GM23338 (cell line): ENCODE measurements around the gene SYT7.

Experiments
- CREB1 ChIP-seq: fragments of 250-450 bp; sonication (Bioruptor Pico); IDR thresholded peaks from 2 replicates; pipeline ENCODE4 v1.5.0; 2020; ENCODE audit warnings: low read depth, mild to moderate bottlenecking, moderate library complexity
- EZH2 ChIP-seq: fragments of 200-600 bp; sonication (generic); IDR thresholded peaks from one replicate; pipeline ENCODE4 v1.8.0; 2017; ENCODE audit warnings: antibody characterized with exemption, mild to moderate bottlenecking, low read depth; ENCODE audit not compliant: unreplicated experiment
- EZH2phosphoT487 ChIP-seq: fragments of 200-600 bp; sonication (generic); IDR thresholded peaks from one replicate; pipeline ENCODE4 v1.8.1; 2018; ENCODE audit warnings: antibody characterized with exemption; ENCODE audit not compliant: unreplicated experiment
- NANOG ChIP-seq: IDR thresholded peaks from 2 replicates; pipeline ENCODE4 v1.6.1; 2016; ENCODE audit warnings: antibody characterized with exemption, borderline replicate concordance
- POLR2AphosphoS5 ChIP-seq: IDR thresholded peaks from 2 replicates; pipeline ENCODE4 v1.6.1; 2016; ENCODE audit warnings: antibody characterized with exemption, low read depth
- STAT1 ChIP-seq: IDR thresholded peaks from one replicate; pipeline ENCODE4 v1.6.1; 2016; ENCODE audit warnings: antibody characterized with exemption; ENCODE audit not compliant: unreplicated experiment
- ZNF331 ChIP-seq: fragments of 250-450 bp; sonication (Bioruptor Pico); IDR thresholded peaks from 2 replicates; pipeline ENCODE4 v1.5.0; 2020; ENCODE audit warnings: low read depth, mild to moderate bottlenecking, moderate library complexity
- TF ChIP-seq, protein P1 (sequence below), 2 experiments: fragments of 200-600 bp in 1 of 2; sonication (generic) in 1 of 2; conservative IDR thresholded peaks; 2 replicates each; pipeline versions ENCODE4 v1.5.1 to v1.6.1; 2016 to 2017; ENCODE audit warnings: antibody characterized with exemption in 2 of 2, low read depth in 2 of 2, mild to moderate bottlenecking in 2 of 2, moderate library complexity in 1 of 2
- TF ChIP-seq, protein P2 (sequence below): IDR thresholded peaks from one replicate; pipeline ENCODE4 v1.6.1; 2018; ENCODE audit warnings: antibody characterized with exemption; ENCODE audit not compliant: unreplicated experiment
- TF ChIP-seq, protein P3 (sequence below): fragments of 250-450 bp; sonication (Bioruptor Pico); IDR thresholded peaks from 2 replicates; pipeline ENCODE4 v1.5.0; 2020; ENCODE audit warnings: mild to moderate bottlenecking, moderate library complexity
- TF ChIP-seq, protein P4 (sequence below): IDR thresholded peaks from 2 replicates; pipeline ENCODE4 v1.6.1; 2016; ENCODE audit warnings: antibody characterized with exemption

DNA sequence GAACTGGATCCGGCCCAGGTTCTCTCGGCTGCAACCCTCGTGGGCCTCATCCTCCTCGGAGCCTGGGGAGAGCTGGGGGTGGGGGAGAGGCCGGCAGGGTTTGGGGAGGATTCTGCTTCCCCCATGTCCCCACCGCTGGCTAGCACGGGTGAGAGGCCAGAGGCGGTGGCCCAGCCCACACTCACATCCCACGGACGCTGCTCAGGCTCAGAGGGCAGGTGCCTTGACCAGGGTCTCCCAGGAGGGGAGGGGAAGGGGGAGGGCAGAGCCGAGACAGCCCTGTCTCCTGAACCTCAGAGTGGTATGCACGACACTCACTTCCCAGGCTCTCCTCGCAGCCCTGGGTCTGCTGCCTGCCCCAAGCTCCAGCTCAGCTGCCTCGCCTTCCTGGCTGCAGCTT is 52.8 kb downstream of the SYT7 start:
- TF ChIP-seq, protein P1, sequence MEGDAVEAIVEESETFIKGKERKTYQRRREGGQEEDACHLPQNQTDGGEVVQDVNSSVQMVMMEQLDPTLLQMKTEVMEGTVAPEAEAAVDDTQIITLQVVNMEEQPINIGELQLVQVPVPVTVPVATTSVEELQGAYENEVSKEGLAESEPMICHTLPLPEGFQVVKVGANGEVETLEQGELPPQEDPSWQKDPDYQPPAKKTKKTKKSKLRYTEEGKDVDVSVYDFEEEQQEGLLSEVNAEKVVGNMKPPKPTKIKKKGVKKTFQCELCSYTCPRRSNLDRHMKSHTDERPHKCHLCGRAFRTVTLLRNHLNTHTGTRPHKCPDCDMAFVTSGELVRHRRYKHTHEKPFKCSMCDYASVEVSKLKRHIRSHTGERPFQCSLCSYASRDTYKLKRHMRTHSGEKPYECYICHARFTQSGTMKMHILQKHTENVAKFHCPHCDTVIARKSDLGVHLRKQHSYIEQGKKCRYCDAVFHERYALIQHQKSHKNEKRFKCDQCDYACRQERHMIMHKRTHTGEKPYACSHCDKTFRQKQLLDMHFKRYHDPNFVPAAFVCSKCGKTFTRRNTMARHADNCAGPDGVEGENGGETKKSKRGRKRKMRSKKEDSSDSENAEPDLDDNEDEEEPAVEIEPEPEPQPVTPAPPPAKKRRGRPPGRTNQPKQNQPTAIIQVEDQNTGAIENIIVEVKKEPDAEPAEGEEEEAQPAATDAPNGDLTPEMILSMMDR (conservative IDR thresholded peaks at IDR 0.05; ENCODE audit: low read depth in 2 of 2) = no peak
- TF ChIP-seq POLR2AphosphoS5 = no peak
- TF ChIP-seq CREB1 (CRISPR knock-in tag) = no peak
- TF ChIP-seq, protein P2, sequence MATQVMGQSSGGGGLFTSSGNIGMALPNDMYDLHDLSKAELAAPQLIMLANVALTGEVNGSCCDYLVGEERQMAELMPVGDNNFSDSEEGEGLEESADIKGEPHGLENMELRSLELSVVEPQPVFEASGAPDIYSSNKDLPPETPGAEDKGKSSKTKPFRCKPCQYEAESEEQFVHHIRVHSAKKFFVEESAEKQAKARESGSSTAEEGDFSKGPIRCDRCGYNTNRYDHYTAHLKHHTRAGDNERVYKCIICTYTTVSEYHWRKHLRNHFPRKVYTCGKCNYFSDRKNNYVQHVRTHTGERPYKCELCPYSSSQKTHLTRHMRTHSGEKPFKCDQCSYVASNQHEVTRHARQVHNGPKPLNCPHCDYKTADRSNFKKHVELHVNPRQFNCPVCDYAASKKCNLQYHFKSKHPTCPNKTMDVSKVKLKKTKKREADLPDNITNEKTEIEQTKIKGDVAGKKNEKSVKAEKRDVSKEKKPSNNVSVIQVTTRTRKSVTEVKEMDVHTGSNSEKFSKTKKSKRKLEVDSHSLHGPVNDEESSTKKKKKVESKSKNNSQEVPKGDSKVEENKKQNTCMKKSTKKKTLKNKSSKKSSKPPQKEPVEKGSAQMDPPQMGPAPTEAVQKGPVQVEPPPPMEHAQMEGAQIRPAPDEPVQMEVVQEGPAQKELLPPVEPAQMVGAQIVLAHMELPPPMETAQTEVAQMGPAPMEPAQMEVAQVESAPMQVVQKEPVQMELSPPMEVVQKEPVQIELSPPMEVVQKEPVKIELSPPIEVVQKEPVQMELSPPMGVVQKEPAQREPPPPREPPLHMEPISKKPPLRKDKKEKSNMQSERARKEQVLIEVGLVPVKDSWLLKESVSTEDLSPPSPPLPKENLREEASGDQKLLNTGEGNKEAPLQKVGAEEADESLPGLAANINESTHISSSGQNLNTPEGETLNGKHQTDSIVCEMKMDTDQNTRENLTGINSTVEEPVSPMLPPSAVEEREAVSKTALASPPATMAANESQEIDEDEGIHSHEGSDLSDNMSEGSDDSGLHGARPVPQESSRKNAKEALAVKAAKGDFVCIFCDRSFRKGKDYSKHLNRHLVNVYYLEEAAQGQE = no peak
- no peak for TF ChIP-seq EZH2
- TF ChIP-seq EZH2phosphoT487 = no peak
- TF ChIP-seq, protein P3, sequence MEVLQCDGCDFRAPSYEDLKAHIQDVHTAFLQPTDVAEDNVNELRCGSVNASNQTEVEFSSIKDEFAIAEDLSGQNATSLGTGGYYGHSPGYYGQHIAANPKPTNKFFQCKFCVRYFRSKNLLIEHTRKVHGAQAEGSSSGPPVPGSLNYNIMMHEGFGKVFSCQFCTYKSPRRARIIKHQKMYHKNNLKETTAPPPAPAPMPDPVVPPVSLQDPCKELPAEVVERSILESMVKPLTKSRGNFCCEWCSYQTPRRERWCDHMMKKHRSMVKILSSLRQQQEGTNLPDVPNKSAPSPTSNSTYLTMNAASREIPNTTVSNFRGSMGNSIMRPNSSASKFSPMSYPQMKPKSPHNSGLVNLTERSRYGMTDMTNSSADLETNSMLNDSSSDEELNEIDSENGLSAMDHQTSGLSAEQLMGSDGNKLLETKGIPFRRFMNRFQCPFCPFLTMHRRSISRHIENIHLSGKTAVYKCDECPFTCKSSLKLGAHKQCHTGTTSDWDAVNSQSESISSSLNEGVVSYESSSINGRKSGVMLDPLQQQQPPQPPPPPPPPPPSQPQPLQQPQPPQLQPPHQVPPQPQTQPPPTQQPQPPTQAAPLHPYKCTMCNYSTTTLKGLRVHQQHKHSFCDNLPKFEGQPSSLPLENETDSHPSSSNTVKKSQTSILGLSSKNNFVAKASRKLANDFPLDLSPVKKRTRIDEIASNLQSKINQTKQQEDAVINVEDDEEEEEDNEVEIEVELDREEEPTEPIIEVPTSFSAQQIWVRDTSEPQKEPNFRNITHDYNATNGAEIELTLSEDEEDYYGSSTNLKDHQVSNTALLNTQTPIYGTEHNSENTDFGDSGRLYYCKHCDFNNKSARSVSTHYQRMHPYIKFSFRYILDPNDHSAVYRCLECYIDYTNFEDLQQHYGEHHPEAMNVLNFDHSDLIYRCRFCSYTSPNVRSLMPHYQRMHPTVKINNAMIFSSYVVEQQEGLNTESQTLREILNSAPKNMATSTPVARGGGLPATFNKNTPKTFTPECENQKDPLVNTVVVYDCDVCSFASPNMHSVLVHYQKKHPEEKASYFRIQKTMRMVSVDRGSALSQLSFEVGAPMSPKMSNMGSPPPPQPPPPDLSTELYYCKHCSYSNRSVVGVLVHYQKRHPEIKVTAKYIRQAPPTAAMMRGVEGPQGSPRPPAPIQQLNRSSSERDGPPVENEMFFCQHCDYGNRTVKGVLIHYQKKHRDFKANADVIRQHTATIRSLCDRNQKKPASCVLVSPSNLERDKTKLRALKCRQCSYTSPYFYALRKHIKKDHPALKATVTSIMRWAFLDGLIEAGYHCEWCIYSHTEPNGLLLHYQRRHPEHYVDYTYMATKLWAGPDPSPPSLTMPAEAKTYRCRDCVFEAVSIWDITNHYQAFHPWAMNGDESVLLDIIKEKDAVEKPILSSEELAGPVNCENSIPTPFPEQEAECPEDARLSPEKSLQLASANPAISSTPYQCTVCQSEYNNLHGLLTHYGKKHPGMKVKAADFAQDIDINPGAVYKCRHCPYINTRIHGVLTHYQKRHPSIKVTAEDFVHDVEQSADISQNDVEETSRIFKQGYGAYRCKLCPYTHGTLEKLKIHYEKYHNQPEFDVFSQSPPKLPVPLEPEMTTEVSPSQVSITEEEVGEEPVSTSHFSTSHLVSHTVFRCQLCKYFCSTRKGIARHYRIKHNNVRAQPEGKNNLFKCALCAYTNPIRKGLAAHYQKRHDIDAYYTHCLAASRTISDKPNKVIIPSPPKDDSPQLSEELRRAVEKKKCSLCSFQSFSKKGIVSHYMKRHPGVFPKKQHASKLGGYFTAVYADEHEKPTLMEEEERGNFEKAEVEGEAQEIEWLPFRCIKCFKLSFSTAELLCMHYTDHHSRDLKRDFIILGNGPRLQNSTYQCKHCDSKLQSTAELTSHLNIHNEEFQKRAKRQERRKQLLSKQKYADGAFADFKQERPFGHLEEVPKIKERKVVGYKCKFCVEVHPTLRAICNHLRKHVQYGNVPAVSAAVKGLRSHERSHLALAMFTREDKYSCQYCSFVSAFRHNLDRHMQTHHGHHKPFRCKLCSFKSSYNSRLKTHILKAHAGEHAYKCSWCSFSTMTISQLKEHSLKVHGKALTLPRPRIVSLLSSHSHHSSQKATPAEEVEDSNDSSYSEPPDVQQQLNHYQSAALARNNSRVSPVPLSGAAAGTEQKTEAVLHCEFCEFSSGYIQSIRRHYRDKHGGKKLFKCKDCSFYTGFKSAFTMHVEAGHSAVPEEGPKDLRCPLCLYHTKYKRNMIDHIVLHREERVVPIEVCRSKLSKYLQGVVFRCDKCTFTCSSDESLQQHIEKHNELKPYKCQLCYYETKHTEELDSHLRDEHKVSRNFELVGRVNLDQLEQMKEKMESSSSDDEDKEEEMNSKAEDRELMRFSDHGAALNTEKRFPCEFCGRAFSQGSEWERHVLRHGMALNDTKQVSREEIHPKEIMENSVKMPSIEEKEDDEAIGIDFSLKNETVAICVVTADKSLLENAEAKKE = no peak
- TF ChIP-seq, protein P4, sequence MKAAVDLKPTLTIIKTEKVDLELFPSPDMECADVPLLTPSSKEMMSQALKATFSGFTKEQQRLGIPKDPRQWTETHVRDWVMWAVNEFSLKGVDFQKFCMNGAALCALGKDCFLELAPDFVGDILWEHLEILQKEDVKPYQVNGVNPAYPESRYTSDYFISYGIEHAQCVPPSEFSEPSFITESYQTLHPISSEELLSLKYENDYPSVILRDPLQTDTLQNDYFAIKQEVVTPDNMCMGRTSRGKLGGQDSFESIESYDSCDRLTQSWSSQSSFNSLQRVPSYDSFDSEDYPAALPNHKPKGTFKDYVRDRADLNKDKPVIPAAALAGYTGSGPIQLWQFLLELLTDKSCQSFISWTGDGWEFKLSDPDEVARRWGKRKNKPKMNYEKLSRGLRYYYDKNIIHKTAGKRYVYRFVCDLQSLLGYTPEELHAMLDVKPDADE = no peak
- TF ChIP-seq ZNF331 (CRISPR knock-in tag) = no peak
- no peak for TF ChIP-seq STAT1
- TF ChIP-seq NANOG = no peak
